ENCODE measurements around the gene JAK1.

The JAK1 gene

DNA sequence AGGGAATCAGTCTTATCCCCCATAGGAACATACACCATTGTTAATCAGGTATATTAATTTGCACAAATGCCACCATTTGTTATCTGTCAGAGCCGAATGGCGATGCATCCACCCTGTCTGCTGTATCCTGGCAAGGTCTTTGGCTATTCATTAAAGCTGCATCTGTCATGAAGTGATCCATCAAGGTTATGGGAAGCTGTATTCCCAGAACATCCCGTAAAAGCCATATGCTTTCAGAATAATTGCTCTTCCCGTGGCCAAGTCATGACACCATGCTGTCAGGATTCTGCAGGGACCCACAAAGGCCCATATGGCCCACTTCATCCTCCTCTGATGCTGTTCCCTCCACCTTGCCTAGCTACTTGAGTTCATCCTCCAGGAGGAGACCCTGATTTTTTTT, 117.5 kb downstream of the JAK1 start:
- TF ChIP-seq, protein P1, sequence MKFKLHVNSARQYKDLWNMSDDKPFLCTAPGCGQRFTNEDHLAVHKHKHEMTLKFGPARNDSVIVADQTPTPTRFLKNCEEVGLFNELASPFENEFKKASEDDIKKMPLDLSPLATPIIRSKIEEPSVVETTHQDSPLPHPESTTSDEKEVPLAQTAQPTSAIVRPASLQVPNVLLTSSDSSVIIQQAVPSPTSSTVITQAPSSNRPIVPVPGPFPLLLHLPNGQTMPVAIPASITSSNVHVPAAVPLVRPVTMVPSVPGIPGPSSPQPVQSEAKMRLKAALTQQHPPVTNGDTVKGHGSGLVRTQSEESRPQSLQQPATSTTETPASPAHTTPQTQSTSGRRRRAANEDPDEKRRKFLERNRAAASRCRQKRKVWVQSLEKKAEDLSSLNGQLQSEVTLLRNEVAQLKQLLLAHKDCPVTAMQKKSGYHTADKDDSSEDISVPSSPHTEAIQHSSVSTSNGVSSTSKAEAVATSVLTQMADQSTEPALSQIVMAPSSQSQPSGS (tag by site-specific recombination; IDR thresholded peaks at IDR 0.05; ENCODE audit: low read depth), result no peak
- TF ChIP-seq, protein P2, sequence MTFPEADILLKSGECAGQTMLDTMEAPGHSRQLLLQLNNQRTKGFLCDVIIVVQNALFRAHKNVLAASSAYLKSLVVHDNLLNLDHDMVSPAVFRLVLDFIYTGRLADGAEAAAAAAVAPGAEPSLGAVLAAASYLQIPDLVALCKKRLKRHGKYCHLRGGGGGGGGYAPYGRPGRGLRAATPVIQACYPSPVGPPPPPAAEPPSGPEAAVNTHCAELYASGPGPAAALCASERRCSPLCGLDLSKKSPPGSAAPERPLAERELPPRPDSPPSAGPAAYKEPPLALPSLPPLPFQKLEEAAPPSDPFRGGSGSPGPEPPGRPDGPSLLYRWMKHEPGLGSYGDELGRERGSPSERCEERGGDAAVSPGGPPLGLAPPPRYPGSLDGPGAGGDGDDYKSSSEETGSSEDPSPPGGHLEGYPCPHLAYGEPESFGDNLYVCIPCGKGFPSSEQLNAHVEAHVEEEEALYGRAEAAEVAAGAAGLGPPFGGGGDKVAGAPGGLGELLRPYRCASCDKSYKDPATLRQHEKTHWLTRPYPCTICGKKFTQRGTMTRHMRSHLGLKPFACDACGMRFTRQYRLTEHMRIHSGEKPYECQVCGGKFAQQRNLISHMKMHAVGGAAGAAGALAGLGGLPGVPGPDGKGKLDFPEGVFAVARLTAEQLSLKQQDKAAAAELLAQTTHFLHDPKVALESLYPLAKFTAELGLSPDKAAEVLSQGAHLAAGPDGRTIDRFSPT (tag by site-specific recombination; IDR thresholded peaks at IDR 0.05), result no peak
- no peak for TF ChIP-seq SALL2 (tag by site-specific recombination; IDR thresholded peaks at IDR 0.05; ENCODE audit: borderline replicate concordance)
- TF ChIP-seq ZNF629 (tag by site-specific recombination; IDR thresholded peaks at IDR 0.05), result no peak
- TF ChIP-seq ZNF785 (tag by site-specific recombination; IDR thresholded peaks at IDR 0.05), result no peak
- no peak for TF ChIP-seq SETDB1 (IDR thresholded peaks at IDR 0.05; ENCODE audit: insufficient read length, low read length)
- Histone ChIP-seq H3K36me3 (ENCODE audit: control insufficient read depth in 2 of 2, insufficient read depth in 1 of 2, low read length in 2 of 2) (peaks cover 0 to 81% of the 10 kb centered on the region in 2 experiments; a peak in 1 of 3 replicates), H3K9me3 (ENCODE audit: control insufficient read depth, insufficient read depth, low read depth, low read length) (no peaks in the 10 kb centered on the region), H3K27ac (ENCODE audit: extremely low read depth, low read depth, low read length) (no peak overlapping the region), H3K4me3 (ENCODE audit: low read depth, low read length) (no peak overlapping the region), H3K4me1 (ENCODE audit: control insufficient read depth, insufficient read depth, low read length) (no peaks in the 10 kb centered on the region)
- CTCF ChIA-PET, result no interaction called here
- POLR2A ChIA-PET, result no interaction called here

DNA sequence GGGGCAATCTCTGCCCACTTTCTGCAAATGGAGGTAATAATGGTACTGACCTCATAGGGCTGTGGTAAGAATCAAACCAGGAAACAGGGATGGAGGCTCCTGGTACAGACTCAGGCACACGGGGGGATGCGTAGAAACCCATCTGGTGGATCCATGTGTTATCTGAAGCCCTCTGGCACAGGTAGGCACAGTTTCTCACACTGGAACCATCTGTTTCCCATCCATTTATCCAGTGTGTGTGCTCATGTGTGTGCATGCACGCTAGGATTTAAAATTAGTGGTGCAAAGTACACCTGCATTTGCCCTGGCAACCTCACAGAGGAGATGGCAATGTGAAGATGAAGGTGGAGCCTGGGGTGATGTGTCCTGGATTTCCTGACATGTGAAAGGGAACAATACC, 118.2 kb downstream of the JAK1 start:
- H3K4me1 ChIP-seq (ENCODE audit: control insufficient read depth, insufficient read depth, low read length), result no peaks in the 10 kb centered on the region
- no peak overlapping the region for H3K27ac ChIP-seq (ENCODE audit: extremely low read depth, low read depth, low read length)
- POLR2A ChIA-PET, result no interaction called here
- no peak overlapping the region for H3K4me3 ChIP-seq (ENCODE audit: low read depth, low read length)
- CTCF ChIA-PET, result no interaction called here
- H3K36me3 ChIP-seq (ENCODE audit: control insufficient read depth in 2 of 2, insufficient read depth in 1 of 2, low read length in 2 of 2), result peaks cover 0 to 81% of the 10 kb centered on the region in 2 experiments; a peak in 1 of 3 replicates
- no peaks in the 10 kb centered on the region for H3K9me3 ChIP-seq (ENCODE audit: control insufficient read depth, insufficient read depth, low read depth, low read length)
- TF ChIP-seq ZNF792 (tag by site-specific recombination; IDR thresholded peaks at IDR 0.05) (no peak), GLIS2 (tag by site-specific recombination; IDR thresholded peaks at IDR 0.05) (no peak), ZNF660 (tag by site-specific recombination; IDR thresholded peaks at IDR 0.05) (no peak), ZNF629 (tag by site-specific recombination; IDR thresholded peaks at IDR 0.05) (no peak), ZFP69B (tag by site-specific recombination; IDR thresholded peaks at IDR 0.05) (no peak), ZNF155 (tag by site-specific recombination; IDR thresholded peaks at IDR 0.05) (no peak), ZNF596 (tag by site-specific recombination; IDR thresholded peaks at IDR 0.05) (no peak), ZNF658 (tag by site-specific recombination; IDR thresholded peaks at IDR 0.05) (no peak), ZNF777 (tag by site-specific recombination; IDR thresholded peaks at IDR 0.05; ENCODE audit: borderline replicate concordance) (no peak), ZNF600 (tag by site-specific recombination; IDR thresholded peaks at IDR 0.05) (no peak), ZNF292 (tag by site-specific recombination; IDR thresholded peaks at IDR 0.05; ENCODE audit: borderline replicate concordance, low read depth) (no peak), ZNF10 (tag by site-specific recombination; IDR thresholded peaks at IDR 0.05) (no peak)
- TF ChIP-seq, protein P3, sequence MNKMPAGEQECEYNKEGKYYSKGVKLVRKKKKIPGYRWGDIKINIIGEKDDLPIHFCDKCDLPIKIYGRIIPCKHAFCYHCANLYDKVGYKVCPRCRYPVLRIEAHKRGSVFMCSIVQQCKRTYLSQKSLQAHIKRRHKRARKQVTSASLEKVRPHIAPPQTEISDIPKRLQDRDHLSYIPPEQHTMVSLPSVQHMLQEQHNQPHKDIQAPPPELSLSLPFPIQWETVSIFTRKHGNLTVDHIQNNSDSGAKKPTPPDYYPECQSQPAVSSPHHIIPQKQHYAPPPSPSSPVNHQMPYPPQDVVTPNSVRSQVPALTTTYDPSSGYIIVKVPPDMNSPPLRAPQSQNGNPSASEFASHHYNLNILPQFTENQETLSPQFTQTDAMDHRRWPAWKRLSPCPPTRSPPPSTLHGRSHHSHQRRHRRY (tag by site-specific recombination; IDR thresholded peaks at IDR 0.05), result no peak
- TF ChIP-seq, protein P4, sequence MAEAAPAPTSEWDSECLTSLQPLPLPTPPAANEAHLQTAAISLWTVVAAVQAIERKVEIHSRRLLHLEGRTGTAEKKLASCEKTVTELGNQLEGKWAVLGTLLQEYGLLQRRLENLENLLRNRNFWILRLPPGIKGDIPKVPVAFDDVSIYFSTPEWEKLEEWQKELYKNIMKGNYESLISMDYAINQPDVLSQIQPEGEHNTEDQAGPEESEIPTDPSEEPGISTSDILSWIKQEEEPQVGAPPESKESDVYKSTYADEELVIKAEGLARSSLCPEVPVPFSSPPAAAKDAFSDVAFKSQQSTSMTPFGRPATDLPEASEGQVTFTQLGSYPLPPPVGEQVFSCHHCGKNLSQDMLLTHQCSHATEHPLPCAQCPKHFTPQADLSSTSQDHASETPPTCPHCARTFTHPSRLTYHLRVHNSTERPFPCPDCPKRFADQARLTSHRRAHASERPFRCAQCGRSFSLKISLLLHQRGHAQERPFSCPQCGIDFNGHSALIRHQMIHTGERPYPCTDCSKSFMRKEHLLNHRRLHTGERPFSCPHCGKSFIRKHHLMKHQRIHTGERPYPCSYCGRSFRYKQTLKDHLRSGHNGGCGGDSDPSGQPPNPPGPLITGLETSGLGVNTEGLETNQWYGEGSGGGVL (tag by site-specific recombination; IDR thresholded peaks at IDR 0.05), result no peak
- TF ChIP-seq, protein P5, sequence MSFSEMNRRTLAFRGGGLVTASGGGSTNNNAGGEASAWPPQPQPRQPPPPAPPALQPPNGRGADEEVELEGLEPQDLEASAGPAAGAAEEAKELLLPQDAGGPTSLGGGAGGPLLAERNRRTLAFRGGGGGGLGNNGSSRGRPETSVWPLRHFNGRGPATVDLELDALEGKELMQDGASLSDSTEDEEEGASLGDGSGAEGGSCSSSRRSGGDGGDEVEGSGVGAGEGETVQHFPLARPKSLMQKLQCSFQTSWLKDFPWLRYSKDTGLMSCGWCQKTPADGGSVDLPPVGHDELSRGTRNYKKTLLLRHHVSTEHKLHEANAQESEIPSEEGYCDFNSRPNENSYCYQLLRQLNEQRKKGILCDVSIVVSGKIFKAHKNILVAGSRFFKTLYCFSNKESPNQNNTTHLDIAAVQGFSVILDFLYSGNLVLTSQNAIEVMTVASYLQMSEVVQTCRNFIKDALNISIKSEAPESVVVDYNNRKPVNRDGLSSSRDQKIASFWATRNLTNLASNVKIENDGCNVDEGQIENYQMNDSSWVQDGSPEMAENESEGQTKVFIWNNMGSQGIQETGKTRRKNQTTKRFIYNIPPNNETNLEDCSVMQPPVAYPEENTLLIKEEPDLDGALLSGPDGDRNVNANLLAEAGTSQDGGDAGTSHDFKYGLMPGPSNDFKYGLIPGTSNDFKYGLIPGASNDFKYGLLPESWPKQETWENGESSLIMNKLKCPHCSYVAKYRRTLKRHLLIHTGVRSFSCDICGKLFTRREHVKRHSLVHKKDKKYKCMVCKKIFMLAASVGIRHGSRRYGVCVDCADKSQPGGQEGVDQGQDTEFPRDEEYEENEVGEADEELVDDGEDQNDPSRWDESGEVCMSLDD (tag by site-specific recombination; IDR thresholded peaks at IDR 0.05), result no peak
- TF ChIP-seq, protein P6, sequence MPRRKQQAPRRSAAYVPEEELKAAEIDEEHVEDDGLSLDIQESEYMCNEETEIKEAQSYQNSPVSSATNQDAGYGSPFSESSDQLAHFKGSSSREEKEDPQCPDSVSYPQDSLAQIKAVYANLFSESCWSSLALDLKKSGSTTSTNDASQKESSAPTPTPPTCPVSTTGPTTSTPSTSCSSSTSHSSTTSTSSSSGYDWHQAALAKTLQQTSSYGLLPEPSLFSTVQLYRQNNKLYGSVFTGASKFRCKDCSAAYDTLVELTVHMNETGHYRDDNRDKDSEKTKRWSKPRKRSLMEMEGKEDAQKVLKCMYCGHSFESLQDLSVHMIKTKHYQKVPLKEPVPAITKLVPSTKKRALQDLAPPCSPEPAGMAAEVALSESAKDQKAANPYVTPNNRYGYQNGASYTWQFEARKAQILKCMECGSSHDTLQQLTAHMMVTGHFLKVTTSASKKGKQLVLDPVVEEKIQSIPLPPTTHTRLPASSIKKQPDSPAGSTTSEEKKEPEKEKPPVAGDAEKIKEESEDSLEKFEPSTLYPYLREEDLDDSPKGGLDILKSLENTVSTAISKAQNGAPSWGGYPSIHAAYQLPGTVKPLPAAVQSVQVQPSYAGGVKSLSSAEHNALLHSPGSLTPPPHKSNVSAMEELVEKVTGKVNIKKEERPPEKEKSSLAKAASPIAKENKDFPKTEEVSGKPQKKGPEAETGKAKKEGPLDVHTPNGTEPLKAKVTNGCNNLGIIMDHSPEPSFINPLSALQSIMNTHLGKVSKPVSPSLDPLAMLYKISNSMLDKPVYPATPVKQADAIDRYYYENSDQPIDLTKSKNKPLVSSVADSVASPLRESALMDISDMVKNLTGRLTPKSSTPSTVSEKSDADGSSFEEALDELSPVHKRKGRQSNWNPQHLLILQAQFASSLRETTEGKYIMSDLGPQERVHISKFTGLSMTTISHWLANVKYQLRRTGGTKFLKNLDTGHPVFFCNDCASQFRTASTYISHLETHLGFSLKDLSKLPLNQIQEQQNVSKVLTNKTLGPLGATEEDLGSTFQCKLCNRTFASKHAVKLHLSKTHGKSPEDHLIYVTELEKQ (tag by site-specific recombination; IDR thresholded peaks at IDR 0.05; ENCODE audit: borderline replicate concordance), result no peak

All from HEK293 (cell line).